Limb (tissue), 2 donors: Measurements from ENCODE around the gene GRIK2.
"Not testable (repeated sequence)": the region's sequence is repeated elsewhere in the genome, so short reads cannot be mapped to it uniquely, and the experiment has no call there.

Experiments
- DNase-seq, 2 donors: peaks; one replicate each; pipeline ENCODE4 v3.0.0-alpha.2; 2016; ENCODE audit errors: extremely low spot score in 2 of 2

GRIK2 gene

GRCh38 chr6:101626269-101626668 is 232.8 kb downstream of the GRIK2 start:
- DNase-seq: no peak

GRCh38 chr6:101630941-101631340 is 237.4 kb downstream of the GRIK2 start:
- DNase-seq: no peak

GRCh38 chr6:101633081-101633480 is 239.6 kb downstream of the GRIK2 start:
- DNase-seq: no peak

- DNase-seq: not testable (repeated sequence)
Observed at GRCh38 chr6:101638865-101639264, 245.4 kb downstream of the GRIK2 start.

GRCh38 chr6:101640131-101640530 is 246.6 kb downstream of the GRIK2 start:
- DNase-seq: no peak

- no peak for DNase-seq
Observed at GRCh38 chr6:101645770-101646169, 252.3 kb downstream of the GRIK2 start.

- no peak for DNase-seq
Observed at GRCh38 chr6:101650402-101651100, 257.0 kb downstream of the GRIK2 start.

- DNase-seq: no peak
Observed at GRCh38 chr6:101652079-101652478, 258.6 kb downstream of the GRIK2 start.

- no peak for DNase-seq
Observed at GRCh38 chr6:101655109-101655508, 261.6 kb downstream of the GRIK2 start.

- DNase-seq: no peak
Observed at GRCh38 chr6:101662111-101662897, 268.8 kb downstream of the GRIK2 start.

- no peak for DNase-seq
Observed at GRCh38 chr6:101663100-101663499, 269.6 kb downstream of the GRIK2 start.

- no peak for DNase-seq
Observed at GRCh38 chr6:101666256-101666655, 272.7 kb downstream of the GRIK2 start.

GRCh38 chr6:101668496-101669030 is 275.1 kb downstream of the GRIK2 start:
- no peak for DNase-seq

GRCh38 chr6:101676187-101676586 is 282.7 kb downstream of the GRIK2 start:
- DNase-seq: no peak

GRCh38 chr6:101682937-101683336 is 289.4 kb downstream of the GRIK2 start:
- no peak for DNase-seq

- no peak for DNase-seq
Observed at GRCh38 chr6:101683884-101684283, 290.4 kb downstream of the GRIK2 start.

- DNase-seq: no peak
Observed at GRCh38 chr6:101686653-101687052, 293.1 kb downstream of the GRIK2 start.

- no peak for DNase-seq
Observed at GRCh38 chr6:101689156-101689555, 295.6 kb downstream of the GRIK2 start.

- no peak for DNase-seq
Observed at GRCh38 chr6:101689695-101690094, 296.2 kb downstream of the GRIK2 start.

GRCh38 chr6:101700655-101701054 is 307.1 kb downstream of the GRIK2 start:
- no peak for DNase-seq

- DNase-seq: no peak
Observed at GRCh38 chr6:101703311-101703710, 309.8 kb downstream of the GRIK2 start.

- DNase-seq: no peak
Observed at GRCh38 chr6:101705866-101706265, 312.4 kb downstream of the GRIK2 start.

GRCh38 chr6:101706576-101706975 is 313.1 kb downstream of the GRIK2 start:
- no peak for DNase-seq
